Keratinocyte (primary cell): ENCODE measurements around the gene LRFN5. TPM values are rescaled to one million over a fixed set of nuclear protein-coding genes. Genes with fewer than 3 reads are reported as not detected.

Experiments used
- DNase-seq: peaks from one replicate; pipeline ENCODE4 v3.0.0-alpha.2; 2011; ENCODE audit warnings: low read depth, missing footprints, low spot score
- FAIRE-seq: peaks from 2 replicates; lab custom pipeline; 2011; peaks lifted over from hg19 to GRCh38; lab: Jason Lieb, UNC
- H2AFZ ChIP-seq: 2 replicates; pipeline ENCODE4 v1.6.0; 2012; ENCODE audit warnings: low read length, control low read depth, inconsistent platforms; ENCODE audit not compliant: control insufficient read depth
- H3K27ac ChIP-seq: 2 replicates; pipeline ENCODE4 v1.5.1; 2011; ENCODE audit warnings: low read length; ENCODE audit not compliant: control insufficient read depth, insufficient read depth
- H3K27me3 ChIP-seq: 3 replicates; pipeline ENCODE4 v1.6.0; 2011; ENCODE audit warnings: low read length; ENCODE audit not compliant: control insufficient read depth, insufficient read depth; ENCODE audit errors: extremely low read depth
- H3K36me3 ChIP-seq, 2 experiments: 2 replicates in 1 of 2; 3 replicates in 1 of 2; pipeline ENCODE4 v1.5.1; 2011; ENCODE audit warnings: low read length in 2 of 2, mild to moderate bottlenecking in 1 of 2; ENCODE audit not compliant: control insufficient read depth in 2 of 2, insufficient read depth in 2 of 2; ENCODE audit errors: extremely low read depth in 1 of 2
- H3K4me1 ChIP-seq: 3 replicates; pipeline ENCODE4 v1.5.1; 2011; ENCODE audit warnings: low read length; ENCODE audit not compliant: control insufficient read depth, insufficient read depth; ENCODE audit errors: extremely low read depth
- H3K4me2 ChIP-seq: 3 replicates; pipeline ENCODE4 v1.6.0; 2011; ENCODE audit warnings: low read depth, low read length; ENCODE audit not compliant: control insufficient read depth, insufficient read depth; ENCODE audit errors: extremely low read depth
- H3K4me3 ChIP-seq, 3 experiments: fragments of 200-600 bp in 1 of 3; sonication (generic) in 1 of 3; 2 replicates in 2 of 3; 3 replicates in 1 of 3; pipeline ENCODE4 v1.5.1; 2011 to 2016; ENCODE audit warnings: low read length in 3 of 3, mild to moderate bottlenecking in 3 of 3, control low read depth in 2 of 3, inconsistent platforms in 1 of 3, low read depth in 1 of 3, mixed read lengths in 1 of 3, mixed run types in 1 of 3, moderate library complexity in 1 of 3; ENCODE audit not compliant: control insufficient read depth in 2 of 3, insufficient read depth in 2 of 3; ENCODE audit errors: extremely low read depth in 1 of 3
- H3K79me2 ChIP-seq: 2 replicates; pipeline ENCODE4 v1.6.0; 2012; ENCODE audit warnings: low read length; ENCODE audit not compliant: control insufficient read depth, insufficient read depth
- H3K9ac ChIP-seq: 3 replicates; pipeline ENCODE4 v1.6.0; 2011; ENCODE audit warnings: low read length; ENCODE audit not compliant: control insufficient read depth, insufficient read depth; ENCODE audit errors: extremely low read depth
- H3K9me1 ChIP-seq: 3 replicates; pipeline ENCODE4 v1.6.0; 2011; ENCODE audit warnings: low read length; ENCODE audit not compliant: control insufficient read depth, insufficient read depth; ENCODE audit errors: extremely low read depth
- H3K9me3 ChIP-seq: 2 replicates; pipeline ENCODE4 v1.5.1; 2012; ENCODE audit warnings: low read depth, low read length; ENCODE audit not compliant: control insufficient read depth
- H4K20me1 ChIP-seq: 3 replicates; pipeline ENCODE4 v1.6.0; 2011; ENCODE audit warnings: low read length; ENCODE audit not compliant: control insufficient read depth, insufficient read depth; ENCODE audit errors: extremely low read depth
- EZH2 ChIP-seq: IDR thresholded peaks from one replicate; pipeline ENCODE4 v1.6.1; 2012; ENCODE audit warnings: inconsistent platforms, mild to moderate bottlenecking, low read length, moderate library complexity
- dilution Hi-C: fragments of 300-500 bp; cut with MboI; formaldehyde crosslinking; loops from one replicate; pipeline ENCODE4 v1.7.0; 2020; ENCODE audit warnings: low sequenced_read_pairs; ENCODE audit not compliant: extremely low pct_ligation_motif_present
- polyA plus RNA-seq, 5 experiments: library from polyadenylated mRNA; depleted of rRNA in 3 of 5; stranded (reverse) in 3 of 5; stranded (forward) in 1 of 5; unstranded in 1 of 5; fragments of >200 nt; gene quantifications; 1 replicate in 1 of 5; 2 replicates in 3 of 5; 3 replicates in 1 of 5; pipeline versions ENCODE4 v1.2.1 to v1.2.3, GENCODE V29; 2011 to 2012; ENCODE audit warnings: missing spikeins in 2 of 5, low read depth in 1 of 5, low replicate concordance in 1 of 5
- TF ChIP-seq, protein P1 (sequence below), 3 experiments: IDR thresholded peaks in 1 of 3; conservative IDR thresholded peaks in 1 of 3; optimal IDR thresholded peaks in 1 of 3; 2 replicates in 2 of 3; 3 replicates in 1 of 3; pipeline versions ENCODE3 to v1.5.1; 2011; ENCODE audit warnings: low read length in 3 of 3, mild to moderate bottlenecking in 3 of 3, moderate library complexity in 2 of 3, control low read depth in 1 of 3, inconsistent platforms in 1 of 3; ENCODE audit not compliant: insufficient read depth in 2 of 3; ENCODE audit errors: extremely low read depth in 1 of 3

The LRFN5 gene
- polyA plus RNA-seq, 1 donor (not counting 4 experiments of a cell fraction or from before 2014, with no cell fraction given): not detected

GRCh38 chr14:41609704-41610183 is 3.1 kb downstream of the LRFN5 start:
- Histone ChIP-seq H3K9me3 (no peaks in the 10 kb centered on the region), H3K9me1 (no peaks in the 10 kb centered on the region), H3K27ac (no peak overlapping the region), H3K4me3 (no peak overlapping the region), H2AFZ (no peak overlapping the region), H4K20me1 (no peaks in the 10 kb centered on the region), H3K9ac (no peak overlapping the region), H3K36me3 (no peaks in the 10 kb centered on the region), H3K27me3 (peaks cover 56% of the 10 kb centered on the region), H3K4me1 (peaks cover 2% of the 10 kb centered on the region), H3K79me2 (no peaks in the 10 kb centered on the region), H3K4me2 (no peak overlapping the region)
- no peak for TF ChIP-seq EZH2
- TF ChIP-seq, protein P1, sequence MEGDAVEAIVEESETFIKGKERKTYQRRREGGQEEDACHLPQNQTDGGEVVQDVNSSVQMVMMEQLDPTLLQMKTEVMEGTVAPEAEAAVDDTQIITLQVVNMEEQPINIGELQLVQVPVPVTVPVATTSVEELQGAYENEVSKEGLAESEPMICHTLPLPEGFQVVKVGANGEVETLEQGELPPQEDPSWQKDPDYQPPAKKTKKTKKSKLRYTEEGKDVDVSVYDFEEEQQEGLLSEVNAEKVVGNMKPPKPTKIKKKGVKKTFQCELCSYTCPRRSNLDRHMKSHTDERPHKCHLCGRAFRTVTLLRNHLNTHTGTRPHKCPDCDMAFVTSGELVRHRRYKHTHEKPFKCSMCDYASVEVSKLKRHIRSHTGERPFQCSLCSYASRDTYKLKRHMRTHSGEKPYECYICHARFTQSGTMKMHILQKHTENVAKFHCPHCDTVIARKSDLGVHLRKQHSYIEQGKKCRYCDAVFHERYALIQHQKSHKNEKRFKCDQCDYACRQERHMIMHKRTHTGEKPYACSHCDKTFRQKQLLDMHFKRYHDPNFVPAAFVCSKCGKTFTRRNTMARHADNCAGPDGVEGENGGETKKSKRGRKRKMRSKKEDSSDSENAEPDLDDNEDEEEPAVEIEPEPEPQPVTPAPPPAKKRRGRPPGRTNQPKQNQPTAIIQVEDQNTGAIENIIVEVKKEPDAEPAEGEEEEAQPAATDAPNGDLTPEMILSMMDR (optimal IDR thresholded peaks at IDR 0.05 in 1 of 3, IDR thresholded peaks at IDR 0.05 in 1 of 3, conservative IDR thresholded peaks at IDR 0.05 in 1 of 3; ENCODE audit: extremely low read depth in 1 of 3, insufficient read depth in 2 of 3, low read length in 3 of 3): no peak
- no peak for FAIRE-seq
- DNase-seq: no peak
- dilution Hi-C loops: no loop called here

GRCh38 chr14:41615011-41615595 is 8.4 kb downstream of the LRFN5 start:
- H3K9me1 ChIP-seq: no peaks in the 10 kb centered on the region
- DNase-seq: no peak
- no peak for FAIRE-seq
- no peaks in the 10 kb centered on the region for H3K9me3 ChIP-seq
- no peak overlapping the region for H2AFZ ChIP-seq
- H3K4me1 ChIP-seq: no peaks in the 10 kb centered on the region
- dilution Hi-C loops: no loop called here
- no peaks in the 10 kb centered on the region for H3K36me3 ChIP-seq
- no peaks in the 10 kb centered on the region for H4K20me1 ChIP-seq
- H3K4me2 ChIP-seq: no peak overlapping the region
- H3K9ac ChIP-seq: no peak overlapping the region
- H3K27me3 ChIP-seq: peaks cover 3% of the 10 kb centered on the region
- no peak overlapping the region for H3K27ac ChIP-seq
- TF ChIP-seq, protein P1 (optimal IDR thresholded peaks at IDR 0.05 in 1 of 3, IDR thresholded peaks at IDR 0.05 in 1 of 3, conservative IDR thresholded peaks at IDR 0.05 in 1 of 3; ENCODE audit: extremely low read depth in 1 of 3, insufficient read depth in 2 of 3, low read length in 3 of 3): no peak
- TF ChIP-seq EZH2: no peak
- no peaks in the 10 kb centered on the region for H3K79me2 ChIP-seq
- H3K4me3 ChIP-seq: no peak overlapping the region
